Measurements from ENCODE around the gene SRCAP. TPM values are rescaled to one million over a fixed set of nuclear protein-coding genes. Genes with fewer than 3 reads are reported as not detected.

The SRCAP gene
- total RNA-seq, 1 experiment from 2014 or later, result 58.5 TPM

GRCh38 chr16:30669903-30670824 lies 28.8 kb upstream of the SRCAP start:
- DNase-seq (ENCODE audit: low spot score) (no peak), ATAC-seq (no peak)
- H3K36me3 Mint-ChIP-seq, result peaks cover 17% of the 10 kb centered on the region
- H3K27me3 Mint-ChIP-seq (ENCODE audit: low read depth), result peaks cover 92% of the 10 kb centered on the region
- ChIA-PET CTCF (no interaction called here), POLR2A (no interaction called here)
- no peak overlapping the region for H3K4me3 Mint-ChIP-seq
- no peak overlapping the region for H3K27ac Mint-ChIP-seq
- H3K9me3 Mint-ChIP-seq, result no peaks in the 10 kb centered on the region
- no peaks in the 10 kb centered on the region for H3K4me1 Mint-ChIP-seq
- TF ChIP-seq NFE2L1 (CRISPR knock-in tag; IDR thresholded peaks at IDR 0.05) (no peak), SMAD4 (CRISPR knock-in tag; IDR thresholded peaks at IDR 0.05) (no peak), MYBL2 (CRISPR knock-in tag; IDR thresholded peaks at IDR 0.05) (no peak), ZNF138 (CRISPR knock-in tag; conservative IDR thresholded peaks at IDR 0.05) (no peak), NFATC4 (CRISPR knock-in tag; IDR thresholded peaks at IDR 0.05) (no peak), ZBTB21 (CRISPR knock-in tag; IDR thresholded peaks at IDR 0.05; ENCODE audit: borderline replicate concordance) (no peak), PRRX2 (CRISPR knock-in tag; IDR thresholded peaks at IDR 0.05) (no peak), ELF4 (CRISPR knock-in tag; IDR thresholded peaks at IDR 0.05; ENCODE audit: low read depth) (no peak), GRHL2 (CRISPR knock-in tag; IDR thresholded peaks at IDR 0.05; ENCODE audit: insufficient replicate concordance, severe bottlenecking) (no peak), TCF7 (CRISPR knock-in tag; IDR thresholded peaks at IDR 0.05; ENCODE audit: low read depth) (no peak), CREM (CRISPR knock-in tag; IDR thresholded peaks at IDR 0.05) (no peak), ZNF671 (CRISPR knock-in tag; IDR thresholded peaks at IDR 0.05) (no peak), MLX (CRISPR knock-in tag; IDR thresholded peaks at IDR 0.05) (no peak), ATF1 (CRISPR knock-in tag; IDR thresholded peaks at IDR 0.05) (no peak), ZNF219 (CRISPR knock-in tag; IDR thresholded peaks at IDR 0.05; ENCODE audit: borderline replicate concordance) (no peak), TEAD1 (CRISPR knock-in tag; IDR thresholded peaks at IDR 0.05) (no peak)
- TF ChIP-seq, protein P1, sequence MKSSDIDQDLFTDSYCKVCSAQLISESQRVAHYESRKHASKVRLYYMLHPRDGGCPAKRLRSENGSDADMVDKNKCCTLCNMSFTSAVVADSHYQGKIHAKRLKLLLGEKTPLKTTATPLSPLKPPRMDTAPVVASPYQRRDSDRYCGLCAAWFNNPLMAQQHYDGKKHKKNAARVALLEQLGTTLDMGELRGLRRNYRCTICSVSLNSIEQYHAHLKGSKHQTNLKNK (CRISPR knock-in tag; IDR thresholded peaks at IDR 0.05), result no peak
- TF ChIP-seq, protein P2, sequence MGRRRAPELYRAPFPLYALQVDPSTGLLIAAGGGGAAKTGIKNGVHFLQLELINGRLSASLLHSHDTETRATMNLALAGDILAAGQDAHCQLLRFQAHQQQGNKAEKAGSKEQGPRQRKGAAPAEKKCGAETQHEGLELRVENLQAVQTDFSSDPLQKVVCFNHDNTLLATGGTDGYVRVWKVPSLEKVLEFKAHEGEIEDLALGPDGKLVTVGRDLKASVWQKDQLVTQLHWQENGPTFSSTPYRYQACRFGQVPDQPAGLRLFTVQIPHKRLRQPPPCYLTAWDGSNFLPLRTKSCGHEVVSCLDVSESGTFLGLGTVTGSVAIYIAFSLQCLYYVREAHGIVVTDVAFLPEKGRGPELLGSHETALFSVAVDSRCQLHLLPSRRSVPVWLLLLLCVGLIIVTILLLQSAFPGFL (CRISPR knock-in tag; IDR thresholded peaks at IDR 0.05; ENCODE audit: borderline replicate concordance), result no peak

DNA sequence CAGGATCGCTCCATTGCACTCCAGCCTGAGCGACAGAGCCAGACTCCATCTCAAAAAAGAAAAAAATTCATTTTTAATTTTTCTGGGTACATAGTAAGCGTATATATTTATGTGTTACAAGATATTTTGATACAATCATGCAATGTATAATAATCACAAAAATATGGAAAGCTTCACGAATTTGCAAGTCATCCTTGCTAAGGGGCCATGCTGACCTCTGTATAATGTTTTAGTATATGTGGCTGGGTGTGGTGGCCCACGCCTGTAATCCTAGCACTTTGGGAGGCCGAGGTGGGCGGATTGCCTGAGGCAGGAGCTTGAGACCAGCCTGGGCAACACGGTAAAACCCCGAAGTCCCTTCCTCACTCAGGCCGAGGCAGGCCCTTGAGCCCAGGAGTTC lies 23.8 kb upstream of the SRCAP start:
- Mint-ChIP-seq H3K27ac (no peak overlapping the region), H3K9me3 (no peaks in the 10 kb centered on the region), H3K4me3 (no peak overlapping the region), H3K36me3 (no peaks in the 10 kb centered on the region), H3K4me1 (peaks cover 5% of the 10 kb centered on the region; the same call in 1 of the 2 replicates), H3K27me3 (ENCODE audit: low read depth) (peaks cover 99% of the 10 kb centered on the region)
- no peak for DNase-seq (ENCODE audit: low spot score)
- TF ChIP-seq KAT7 (CRISPR knock-in tag; IDR thresholded peaks at IDR 0.05; ENCODE audit: borderline replicate concordance) (no peak), MLX (CRISPR knock-in tag; IDR thresholded peaks at IDR 0.05) (no peak), ZNF512 (CRISPR knock-in tag; IDR thresholded peaks at IDR 0.05; ENCODE audit: borderline replicate concordance) (no peak), ZNF219 (CRISPR knock-in tag; IDR thresholded peaks at IDR 0.05; ENCODE audit: borderline replicate concordance) (no peak), CREB1 (CRISPR knock-in tag; IDR thresholded peaks at IDR 0.05) (no peak), CDX4 (CRISPR knock-in tag; IDR thresholded peaks at IDR 0.05; ENCODE audit: borderline replicate concordance) (no peak), MXD4 (CRISPR knock-in tag; IDR thresholded peaks at IDR 0.05; ENCODE audit: borderline replicate concordance) (no peak), IRF2 (CRISPR knock-in tag; IDR thresholded peaks at IDR 0.05; ENCODE audit: borderline replicate concordance, low read depth) (no peak), MYBL2 (CRISPR knock-in tag; IDR thresholded peaks at IDR 0.05) (no peak)
- TF ChIP-seq, protein P3, sequence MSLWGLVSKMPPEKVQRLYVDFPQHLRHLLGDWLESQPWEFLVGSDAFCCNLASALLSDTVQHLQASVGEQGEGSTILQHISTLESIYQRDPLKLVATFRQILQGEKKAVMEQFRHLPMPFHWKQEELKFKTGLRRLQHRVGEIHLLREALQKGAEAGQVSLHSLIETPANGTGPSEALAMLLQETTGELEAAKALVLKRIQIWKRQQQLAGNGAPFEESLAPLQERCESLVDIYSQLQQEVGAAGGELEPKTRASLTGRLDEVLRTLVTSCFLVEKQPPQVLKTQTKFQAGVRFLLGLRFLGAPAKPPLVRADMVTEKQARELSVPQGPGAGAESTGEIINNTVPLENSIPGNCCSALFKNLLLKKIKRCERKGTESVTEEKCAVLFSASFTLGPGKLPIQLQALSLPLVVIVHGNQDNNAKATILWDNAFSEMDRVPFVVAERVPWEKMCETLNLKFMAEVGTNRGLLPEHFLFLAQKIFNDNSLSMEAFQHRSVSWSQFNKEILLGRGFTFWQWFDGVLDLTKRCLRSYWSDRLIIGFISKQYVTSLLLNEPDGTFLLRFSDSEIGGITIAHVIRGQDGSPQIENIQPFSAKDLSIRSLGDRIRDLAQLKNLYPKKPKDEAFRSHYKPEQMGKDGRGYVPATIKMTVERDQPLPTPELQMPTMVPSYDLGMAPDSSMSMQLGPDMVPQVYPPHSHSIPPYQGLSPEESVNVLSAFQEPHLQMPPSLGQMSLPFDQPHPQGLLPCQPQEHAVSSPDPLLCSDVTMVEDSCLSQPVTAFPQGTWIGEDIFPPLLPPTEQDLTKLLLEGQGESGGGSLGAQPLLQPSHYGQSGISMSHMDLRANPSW (CRISPR knock-in tag; conservative IDR thresholded peaks at IDR 0.05; ENCODE audit: low read depth), result no peak
- TF ChIP-seq, protein P2 (CRISPR knock-in tag; IDR thresholded peaks at IDR 0.05; ENCODE audit: borderline replicate concordance), result no peak
- ChIA-PET CTCF (no interaction called here), POLR2A (interaction anchor here (0.5 kb wide), 1 partner anchor 525 kb away, joined by 4 read pairs; no protein-coding TSS in a partner anchor)
- ATAC-seq, result no peak

Measured in WTC11 (cell line).